ACC112 (cell line): Measurements from ENCODE around the gene PYCARD.

Source experiments
- H2AFZ ChIP-seq: fragments of 200-600 bp; sonication (generic); one replicate; pipeline ENCODE4 v1.6.0; 2017; ENCODE audit warnings: antibody characterized with exemption, low read length; ENCODE audit not compliant: unreplicated experiment
- H3K27ac ChIP-seq: fragments of 200-600 bp; sonication (generic); 2 replicates; pipeline ENCODE4 v1.5.1; 2014; ENCODE audit warnings: low read depth, mild to moderate bottlenecking, antibody characterized with exemption, low read length, moderate library complexity
- H3K27me3 ChIP-seq: fragments of 200-600 bp; sonication (generic); 2 replicates; pipeline ENCODE4 v1.6.1; 2014; ENCODE audit warnings: mild to moderate bottlenecking, antibody characterized with exemption, low read length, moderate library complexity, mixed read lengths; ENCODE audit not compliant: insufficient read depth
- H3K36me3 ChIP-seq: fragments of 200-600 bp; sonication (generic); 2 replicates; pipeline ENCODE4 v1.6.1; 2016; ENCODE audit warnings: mild to moderate bottlenecking, antibody characterized with exemption, low read length, moderate library complexity, mixed read lengths; ENCODE audit not compliant: insufficient read depth
- H3K4me1 ChIP-seq: fragments of 200-600 bp; sonication (generic); one replicate; pipeline ENCODE4 v1.6.1; 2016; ENCODE audit warnings: low read length, mixed read lengths; ENCODE audit not compliant: insufficient read depth, unreplicated experiment, control insufficient read depth
- H3K4me3 ChIP-seq: fragments of 200-600 bp; sonication (generic); 2 replicates; pipeline ENCODE4 v1.5.1; 2014; ENCODE audit warnings: mild to moderate bottlenecking, low read depth, low read length
- H3K79me2 ChIP-seq: fragments of 200-600 bp; sonication (generic); one replicate; pipeline ENCODE4 v1.6.0; 2016; ENCODE audit warnings: low read length; ENCODE audit not compliant: control insufficient read depth, unreplicated experiment, insufficient read depth

Gene PYCARD

GRCh38 chr16:31188450-31189411 lies 13.8 kb downstream of the PYCARD start:
- no peaks in the 10 kb centered on the region for H3K27me3 ChIP-seq
- peak overlapping the region; percentile 11; the same call in 1 of the 2 replicates for H3K27ac ChIP-seq
- H3K79me2 ChIP-seq = peaks cover 65% of the 10 kb centered on the region
- no peak overlapping the region for H2AFZ ChIP-seq
- no peak overlapping the region for H3K4me3 ChIP-seq
- H3K36me3 ChIP-seq = peaks cover 90% of the 10 kb centered on the region
- peaks cover 14% of the 10 kb centered on the region for H3K4me1 ChIP-seq

- Histone ChIP-seq H3K36me3 (peaks cover 90% of the 10 kb centered on the region), H3K4me3 (no peak overlapping the region), H3K79me2 (peaks cover 74% of the 10 kb centered on the region), H3K4me1 (peaks cover 24% of the 10 kb centered on the region), H3K27ac (no peak overlapping the region), H2AFZ (no peak overlapping the region), H3K27me3 (no peaks in the 10 kb centered on the region)
These were observed 14.8 kb downstream of the PYCARD start for GRCh38 chr16:31187808-31188189.

- Histone ChIP-seq H3K27me3 (no peaks in the 10 kb centered on the region), H3K79me2 (peaks cover 80% of the 10 kb centered on the region), H3K4me1 (peaks cover 29% of the 10 kb centered on the region), H3K27ac (no peak overlapping the region), H2AFZ (no peak overlapping the region), H3K36me3 (peaks cover 91% of the 10 kb centered on the region), H3K4me3 (no peak overlapping the region)
These were observed 15.4 kb downstream of the PYCARD start for GRCh38 chr16:31186930-31187807.

GRCh38 chr16:31186176-31186575 lies 16.4 kb downstream of the PYCARD start:
- no peak overlapping the region for H2AFZ ChIP-seq
- H3K79me2 ChIP-seq = peaks cover 90% of the 10 kb centered on the region
- peaks cover 90% of the 10 kb centered on the region for H3K36me3 ChIP-seq
- no peaks in the 10 kb centered on the region for H3K27me3 ChIP-seq
- H3K4me1 ChIP-seq = peaks cover 29% of the 10 kb centered on the region
- H3K4me3 ChIP-seq = no peak overlapping the region
- no peak overlapping the region for H3K27ac ChIP-seq

GRCh38 chr16:31185339-31185738 lies 17.2 kb downstream of the PYCARD start:
- peaks cover 29% of the 10 kb centered on the region for H3K4me1 ChIP-seq

GRCh38 chr16:31184888-31185287 lies 17.7 kb downstream of the PYCARD start:
- H2AFZ ChIP-seq = no peak overlapping the region
- H3K4me3 ChIP-seq = no peak overlapping the region
- H3K4me1 ChIP-seq = peaks cover 29% of the 10 kb centered on the region
- no peaks in the 10 kb centered on the region for H3K27me3 ChIP-seq
- peaks cover 77% of the 10 kb centered on the region for H3K36me3 ChIP-seq
- no peak overlapping the region for H3K27ac ChIP-seq
- H3K79me2 ChIP-seq = peaks cover 98% of the 10 kb centered on the region

More at GRCh38 chr16:31185339-31185738, 17.2 kb downstream of the PYCARD start:
- H2AFZ ChIP-seq = no peak overlapping the region
- H3K27me3 ChIP-seq = no peaks in the 10 kb centered on the region
- peaks cover 98% of the 10 kb centered on the region for H3K79me2 ChIP-seq
- H3K27ac ChIP-seq = no peak overlapping the region; the same call in 1 of the 2 replicates
- H3K4me3 ChIP-seq = no peak overlapping the region
- peaks cover 82% of the 10 kb centered on the region for H3K36me3 ChIP-seq

- Histone ChIP-seq H3K27ac (peak overlapping the region; percentile 37; the same call in 1 of the 2 replicates), H3K4me1 (peaks cover 33% of the 10 kb centered on the region), H3K79me2 (peaks cover 92% of the 10 kb centered on the region), H3K4me3 (peak overlapping the region; percentile 89), H3K36me3 (peaks cover 66% of the 10 kb centered on the region), H3K27me3 (no peaks in the 10 kb centered on the region), H2AFZ (no peak overlapping the region)
These were observed 18.8 kb downstream of the PYCARD start for GRCh38 chr16:31183432-31184428.

- peaks cover 34% of the 10 kb centered on the region for H3K4me1 ChIP-seq
- H3K36me3 ChIP-seq = peaks cover 52% of the 10 kb centered on the region
- peak overlapping the region; percentile 89 for H3K4me3 ChIP-seq
- no peaks in the 10 kb centered on the region for H3K27me3 ChIP-seq
- no peak overlapping the region for H3K27ac ChIP-seq
- no peak overlapping the region for H2AFZ ChIP-seq
- peaks cover 78% of the 10 kb centered on the region for H3K79me2 ChIP-seq
These were observed 20.2 kb downstream of the PYCARD start for GRCh38 chr16:31182391-31182790.

GRCh38 chr16:31181102-31181830 lies 21.3 kb downstream of the PYCARD start:
- peaks cover 67% of the 10 kb centered on the region for H3K79me2 ChIP-seq
- H3K4me3 ChIP-seq = peak overlapping the region; percentile 89
- H3K36me3 ChIP-seq = peaks cover 41% of the 10 kb centered on the region
- H3K4me1 ChIP-seq = peaks cover 34% of the 10 kb centered on the region
- H3K27me3 ChIP-seq = no peaks in the 10 kb centered on the region
- no peak overlapping the region for H2AFZ ChIP-seq
- peak overlapping the region; percentile 86 for H3K27ac ChIP-seq
